GM23338 (cell line): ENCODE data around the gene OSCAR.

ENCODE experiments used
- EZH2 ChIP-seq: fragments of 200-600 bp; sonication (generic); IDR thresholded peaks from one replicate; pipeline ENCODE4 v1.8.0; 2017; ENCODE audit warnings: antibody characterized with exemption, mild to moderate bottlenecking, low read depth; ENCODE audit not compliant: unreplicated experiment
- EZH2phosphoT487 ChIP-seq: fragments of 200-600 bp; sonication (generic); IDR thresholded peaks from one replicate; pipeline ENCODE4 v1.8.1; 2018; ENCODE audit warnings: antibody characterized with exemption; ENCODE audit not compliant: unreplicated experiment
- NANOG ChIP-seq: IDR thresholded peaks from 2 replicates; pipeline ENCODE4 v1.6.1; 2016; ENCODE audit warnings: antibody characterized with exemption, borderline replicate concordance
- POLR2AphosphoS5 ChIP-seq: IDR thresholded peaks from 2 replicates; pipeline ENCODE4 v1.6.1; 2016; ENCODE audit warnings: antibody characterized with exemption, low read depth
- REST ChIP-seq: IDR thresholded peaks from one replicate; pipeline ENCODE4 v1.6.1; 2018; ENCODE audit warnings: antibody characterized with exemption; ENCODE audit not compliant: unreplicated experiment
- ZNF331 ChIP-seq: fragments of 250-450 bp; sonication (Bioruptor Pico); IDR thresholded peaks from 2 replicates; pipeline ENCODE4 v1.5.0; 2020; ENCODE audit warnings: low read depth, mild to moderate bottlenecking, moderate library complexity
- TF ChIP-seq, protein P1 (sequence below), 2 experiments: fragments of 200-600 bp in 1 of 2; sonication (generic) in 1 of 2; conservative IDR thresholded peaks; 2 replicates each; pipeline versions ENCODE4 v1.5.1 to v1.6.1; 2016 to 2017; ENCODE audit warnings: antibody characterized with exemption in 2 of 2, low read depth in 2 of 2, mild to moderate bottlenecking in 2 of 2, moderate library complexity in 1 of 2
- TF ChIP-seq, protein P2 (sequence below): IDR thresholded peaks from 2 replicates; pipeline ENCODE4 v1.6.1; 2016; ENCODE audit warnings: antibody characterized with exemption

DNA sequence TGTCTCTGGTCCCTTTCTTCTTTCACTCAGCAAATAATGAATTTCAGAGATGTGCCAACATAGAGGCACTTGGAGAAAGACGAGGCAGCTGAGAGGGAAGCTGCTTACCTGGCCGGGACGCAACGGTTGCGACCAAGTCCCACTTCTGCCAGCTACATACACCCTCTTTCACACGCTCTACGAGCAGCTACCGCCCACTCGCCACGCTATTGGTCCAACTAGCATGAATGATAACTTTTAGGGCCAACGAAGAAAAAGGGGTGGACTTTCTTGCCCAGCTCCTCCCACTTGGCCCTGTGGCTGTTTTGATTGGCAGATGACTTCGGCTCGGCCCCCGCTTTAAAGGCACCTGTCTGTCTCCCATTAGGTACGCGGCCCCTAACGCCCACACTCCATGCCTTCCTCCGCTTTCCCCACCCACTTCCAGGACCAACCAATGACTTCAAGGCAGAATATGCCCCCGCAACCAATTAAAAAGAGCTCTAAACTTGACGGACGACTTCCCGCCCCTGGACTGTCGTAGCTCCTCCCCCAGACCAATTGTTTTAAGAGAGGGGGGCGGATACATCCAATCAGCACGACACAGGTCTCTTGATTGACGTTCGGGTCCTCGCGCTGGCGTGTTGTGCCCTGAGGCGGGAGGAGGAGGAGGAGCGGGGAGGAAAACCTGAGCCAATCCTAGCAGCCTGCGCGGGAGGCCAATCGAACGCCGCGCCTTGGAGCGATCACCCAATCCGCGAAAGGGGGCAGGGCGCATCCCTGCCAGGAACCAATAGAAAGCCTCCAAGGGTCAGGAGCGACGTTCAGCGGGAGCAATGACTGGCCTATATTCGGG, 36.5 kb upstream of the OSCAR start:
- no peak for TF ChIP-seq REST
- TF ChIP-seq, protein P1, sequence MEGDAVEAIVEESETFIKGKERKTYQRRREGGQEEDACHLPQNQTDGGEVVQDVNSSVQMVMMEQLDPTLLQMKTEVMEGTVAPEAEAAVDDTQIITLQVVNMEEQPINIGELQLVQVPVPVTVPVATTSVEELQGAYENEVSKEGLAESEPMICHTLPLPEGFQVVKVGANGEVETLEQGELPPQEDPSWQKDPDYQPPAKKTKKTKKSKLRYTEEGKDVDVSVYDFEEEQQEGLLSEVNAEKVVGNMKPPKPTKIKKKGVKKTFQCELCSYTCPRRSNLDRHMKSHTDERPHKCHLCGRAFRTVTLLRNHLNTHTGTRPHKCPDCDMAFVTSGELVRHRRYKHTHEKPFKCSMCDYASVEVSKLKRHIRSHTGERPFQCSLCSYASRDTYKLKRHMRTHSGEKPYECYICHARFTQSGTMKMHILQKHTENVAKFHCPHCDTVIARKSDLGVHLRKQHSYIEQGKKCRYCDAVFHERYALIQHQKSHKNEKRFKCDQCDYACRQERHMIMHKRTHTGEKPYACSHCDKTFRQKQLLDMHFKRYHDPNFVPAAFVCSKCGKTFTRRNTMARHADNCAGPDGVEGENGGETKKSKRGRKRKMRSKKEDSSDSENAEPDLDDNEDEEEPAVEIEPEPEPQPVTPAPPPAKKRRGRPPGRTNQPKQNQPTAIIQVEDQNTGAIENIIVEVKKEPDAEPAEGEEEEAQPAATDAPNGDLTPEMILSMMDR (conservative IDR thresholded peaks at IDR 0.05; ENCODE audit: low read depth in 2 of 2): no peak
- no peak for TF ChIP-seq NANOG
- peak; percentile 94 for TF ChIP-seq POLR2AphosphoS5
- TF ChIP-seq ZNF331 (CRISPR knock-in tag): no peak
- TF ChIP-seq, protein P2, sequence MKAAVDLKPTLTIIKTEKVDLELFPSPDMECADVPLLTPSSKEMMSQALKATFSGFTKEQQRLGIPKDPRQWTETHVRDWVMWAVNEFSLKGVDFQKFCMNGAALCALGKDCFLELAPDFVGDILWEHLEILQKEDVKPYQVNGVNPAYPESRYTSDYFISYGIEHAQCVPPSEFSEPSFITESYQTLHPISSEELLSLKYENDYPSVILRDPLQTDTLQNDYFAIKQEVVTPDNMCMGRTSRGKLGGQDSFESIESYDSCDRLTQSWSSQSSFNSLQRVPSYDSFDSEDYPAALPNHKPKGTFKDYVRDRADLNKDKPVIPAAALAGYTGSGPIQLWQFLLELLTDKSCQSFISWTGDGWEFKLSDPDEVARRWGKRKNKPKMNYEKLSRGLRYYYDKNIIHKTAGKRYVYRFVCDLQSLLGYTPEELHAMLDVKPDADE: no peak
- no peak for TF ChIP-seq EZH2
- TF ChIP-seq EZH2phosphoT487: no peak
